ENCODE data around the gene FHIT. TPM values are rescaled to one million over a fixed set of nuclear protein-coding genes. Genes with fewer than 3 reads are reported as not detected.
"Not testable (repeated sequence)": the region's sequence is repeated elsewhere in the genome, so short reads cannot be mapped to it uniquely, and the experiment has no call there.

The FHIT gene
- total RNA-seq, 1 experiment from 2014 or later: 0.10 TPM

GRCh38 chr3:61227799-61228198 is 23.5 kb downstream of the FHIT start:
- no peak for DNase-seq (ENCODE audit: low spot score)

GRCh38 chr3:61226166-61226686 is 25.0 kb downstream of the FHIT start:
- no peak for DNase-seq (ENCODE audit: low spot score)

- DNase-seq (ENCODE audit: low spot score): no peak
Measured at GRCh38 chr3:61224823-61225222, 26.4 kb downstream of the FHIT start.

- no peak for DNase-seq (ENCODE audit: low spot score)
Measured at GRCh38 chr3:61223451-61223850, 27.8 kb downstream of the FHIT start.

GRCh38 chr3:61222467-61222866 is 28.8 kb downstream of the FHIT start:
- no peak for DNase-seq (ENCODE audit: low spot score)

GRCh38 chr3:61221759-61222362 is 29.4 kb downstream of the FHIT start:
- DNase-seq (ENCODE audit: low spot score): no peak

- DNase-seq (ENCODE audit: low spot score): no peak
Measured at GRCh38 chr3:61218504-61218903, 32.7 kb downstream of the FHIT start.

- DNase-seq (ENCODE audit: low spot score): not testable (repeated sequence)
Measured at GRCh38 chr3:61216171-61216570, 35.1 kb downstream of the FHIT start.

GRCh38 chr3:61202086-61202485 is 49.2 kb downstream of the FHIT start:
- DNase-seq (ENCODE audit: low spot score): no peak

- DNase-seq (ENCODE audit: low spot score): no peak
Measured at GRCh38 chr3:61201071-61201470, 50.2 kb downstream of the FHIT start.

- DNase-seq (ENCODE audit: low spot score): no peak
Measured at GRCh38 chr3:61200270-61200669, 51.0 kb downstream of the FHIT start.

- no peak for DNase-seq (ENCODE audit: low spot score)
Measured at GRCh38 chr3:61199843-61200242, 51.4 kb downstream of the FHIT start.

- no peak for DNase-seq (ENCODE audit: low spot score)
Measured at GRCh38 chr3:61194892-61195538, 56.2 kb downstream of the FHIT start.

GRCh38 chr3:61192222-61192621 is 59.0 kb downstream of the FHIT start:
- no peak for DNase-seq (ENCODE audit: low spot score)

GRCh38 chr3:61190205-61190604 is 61.0 kb downstream of the FHIT start:
- DNase-seq (ENCODE audit: low spot score): not testable (repeated sequence)

- no peak for DNase-seq (ENCODE audit: low spot score)
Measured at GRCh38 chr3:61186030-61186429, 65.2 kb downstream of the FHIT start.

GRCh38 chr3:61184956-61185355 is 66.3 kb downstream of the FHIT start:
- DNase-seq (ENCODE audit: low spot score): no peak

GRCh38 chr3:61182662-61183061 is 68.6 kb downstream of the FHIT start:
- no peak for DNase-seq (ENCODE audit: low spot score)

GRCh38 chr3:61181874-61182273 is 69.4 kb downstream of the FHIT start:
- peak; percentile 30 for DNase-seq (ENCODE audit: low spot score)

- no peak for DNase-seq (ENCODE audit: low spot score)
Measured at GRCh38 chr3:61180206-61180605, 71.0 kb downstream of the FHIT start.

GRCh38 chr3:61178167-61178566 is 73.1 kb downstream of the FHIT start:
- DNase-seq (ENCODE audit: low spot score): no peak

- DNase-seq (ENCODE audit: low spot score): no peak
Measured at GRCh38 chr3:61177450-61177849, 73.8 kb downstream of the FHIT start.

- DNase-seq (ENCODE audit: low spot score): peak; percentile 2
Measured at GRCh38 chr3:61173676-61174075, 77.6 kb downstream of the FHIT start.

GRCh38 chr3:61172684-61173083 is 78.6 kb downstream of the FHIT start:
- DNase-seq (ENCODE audit: low spot score): no peak

Data from A172 (cell line).